GM23248 (cell line): Measurements from ENCODE around the gene NR2C2.

ENCODE experiments used
- EZH2 ChIP-seq: fragments of 200-600 bp; sonication (generic); IDR thresholded peaks from 2 replicates; pipeline ENCODE4 v1.6.1; 2018; ENCODE audit warnings: antibody characterized with exemption, mild to moderate bottlenecking; ENCODE audit not compliant: insufficient read depth, poor library complexity, severe bottlenecking
- EZH2phosphoT487 ChIP-seq: fragments of 200-600 bp; sonication (generic); IDR thresholded peaks from 2 replicates; pipeline ENCODE4 v1.6.1; 2018; ENCODE audit warnings: antibody characterized with exemption, moderate library complexity, mild to moderate bottlenecking, low read depth; ENCODE audit not compliant: insufficient read depth

- TF ChIP-seq EZH2 (no peak), EZH2phosphoT487 (no peak)
Observed at GRCh38 chr3:15040844-15041243, 93.5 kb downstream of the NR2C2 start.
